WTC11 (cell line): ENCODE results near the gene MIDN.

Source experiments
- CBFB ChIP-seq: sonication (generic); formaldehyde crosslinking; IDR thresholded peaks from 2 replicates; pipeline ENCODE4 v1.8.1; 2022; ENCODE audit warnings: mild to moderate bottlenecking, low read depth, missing genetic modification reagents
- CREB1 ChIP-seq: sonication (generic); formaldehyde crosslinking; IDR thresholded peaks from 2 replicates; pipeline ENCODE4 v1.8.0; 2023; ENCODE audit warnings: mild to moderate bottlenecking, missing genetic modification reagents
- FOXP1 ChIP-seq: sonication (generic); formaldehyde crosslinking; IDR thresholded peaks from 2 replicates; pipeline ENCODE4 v1.8.0; 2022; ENCODE audit warnings: missing genetic modification reagents, mild to moderate bottlenecking, moderate library complexity, borderline replicate concordance
- NR1H2 ChIP-seq: sonication (generic); formaldehyde crosslinking; IDR thresholded peaks from 2 replicates; pipeline ENCODE4 v1.9.0; 2021; ENCODE audit warnings: mild to moderate bottlenecking, moderate library complexity, missing genetic modification reagents
- NR2C2 ChIP-seq: sonication (generic); formaldehyde crosslinking; IDR thresholded peaks from 2 replicates; pipeline ENCODE4 v1.8.0; 2022; ENCODE audit warnings: mild to moderate bottlenecking, missing genetic modification reagents
- RELA ChIP-seq: sonication (generic); formaldehyde crosslinking; IDR thresholded peaks from 2 replicates; pipeline ENCODE4 v1.8.1; 2022; ENCODE audit warnings: missing genetic modification reagents, mild to moderate bottlenecking, borderline replicate concordance
- ZNF263 ChIP-seq: sonication (generic); formaldehyde crosslinking; IDR thresholded peaks from 2 replicates; pipeline ENCODE4 v1.8.1; 2022; ENCODE audit warnings: low read depth, mild to moderate bottlenecking, moderate library complexity, missing genetic modification reagents
- TF ChIP-seq, protein P1 (sequence below): sonication (generic); formaldehyde crosslinking; IDR thresholded peaks from 2 replicates; pipeline ENCODE4 v1.8.0; 2022; ENCODE audit warnings: mild to moderate bottlenecking, missing genetic modification reagents
- TF ChIP-seq, protein P2 (sequence below): fragments of 200-600 bp; IDR thresholded peaks from 2 replicates; pipeline ENCODE4 v1.8.0; 2022; ENCODE audit warnings: antibody characterized with exemption
- TF ChIP-seq, protein P3 (sequence below): fragments of 250-450 bp; sonication (Bioruptor Pico); IDR thresholded peaks from 2 replicates; pipeline ENCODE4 v1.9.0; 2021; ENCODE audit warnings: moderate library complexity, mild to moderate bottlenecking, inconsistent platforms, borderline replicate concordance
- TF ChIP-seq, protein P4 (sequence below): sonication (generic); formaldehyde crosslinking; conservative IDR thresholded peaks from 2 replicates; pipeline ENCODE4 v1.8.1; 2023; ENCODE audit warnings: mild to moderate bottlenecking, low read depth, missing genetic modification reagents, moderate library complexity

DNA sequence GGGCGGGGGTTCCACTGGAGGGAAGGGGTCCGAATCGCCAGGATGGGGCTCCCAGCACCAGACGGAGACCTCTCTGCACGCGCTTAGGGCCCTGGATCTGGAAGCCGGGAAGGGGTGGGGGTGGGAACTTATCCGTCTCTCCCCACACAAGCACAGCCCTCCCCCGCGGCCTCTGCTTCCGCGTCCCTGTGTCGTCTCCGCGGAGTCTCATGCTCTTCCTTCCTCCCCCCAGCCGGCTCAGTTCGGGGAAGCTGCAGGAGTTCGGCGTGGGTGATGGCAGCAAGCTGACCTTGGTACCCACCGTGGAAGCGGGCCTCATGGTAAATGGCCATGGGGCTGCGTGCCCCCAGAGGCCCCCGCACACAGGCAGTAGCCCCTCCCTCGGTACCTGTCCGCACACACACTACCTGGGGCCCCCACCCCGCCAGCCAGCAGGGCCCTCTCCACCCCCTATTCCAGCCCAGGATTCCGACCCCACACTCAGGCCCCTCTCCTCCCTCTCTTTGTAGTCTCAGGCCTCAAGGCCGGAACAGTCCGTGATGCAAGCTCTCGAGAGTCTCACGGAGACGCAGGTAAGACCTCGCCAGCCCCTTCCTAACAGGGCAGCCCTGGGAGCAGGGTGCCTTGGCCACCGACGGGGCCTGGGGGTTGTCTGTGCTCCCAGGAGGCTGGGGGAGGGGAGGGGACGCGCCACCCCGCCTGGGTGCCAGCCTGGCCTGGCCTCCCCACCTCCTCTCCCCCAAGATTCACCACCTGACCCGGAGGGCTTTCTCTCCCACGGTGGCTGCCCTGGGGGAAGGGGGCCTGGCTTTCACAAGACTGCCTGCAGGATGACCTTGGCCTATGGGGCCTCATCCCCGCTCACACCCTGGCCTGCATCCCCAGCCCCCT lies 3.2 kb downstream of the MIDN start:
- TF ChIP-seq NR2C2 (CRISPR knock-in tag) (no peak), RELA (CRISPR knock-in tag) (no peak), CREB1 (CRISPR knock-in tag) (no peak), CBFB (CRISPR knock-in tag) (no peak), ZNF263 (CRISPR knock-in tag) (no peak), FOXP1 (CRISPR knock-in tag) (no peak), NR1H2 (CRISPR knock-in tag) (no peak)
- TF ChIP-seq, protein P1, sequence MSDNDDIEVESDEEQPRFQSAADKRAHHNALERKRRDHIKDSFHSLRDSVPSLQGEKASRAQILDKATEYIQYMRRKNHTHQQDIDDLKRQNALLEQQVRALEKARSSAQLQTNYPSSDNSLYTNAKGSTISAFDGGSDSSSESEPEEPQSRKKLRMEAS (CRISPR knock-in tag) = no peak
- TF ChIP-seq, protein P2, sequence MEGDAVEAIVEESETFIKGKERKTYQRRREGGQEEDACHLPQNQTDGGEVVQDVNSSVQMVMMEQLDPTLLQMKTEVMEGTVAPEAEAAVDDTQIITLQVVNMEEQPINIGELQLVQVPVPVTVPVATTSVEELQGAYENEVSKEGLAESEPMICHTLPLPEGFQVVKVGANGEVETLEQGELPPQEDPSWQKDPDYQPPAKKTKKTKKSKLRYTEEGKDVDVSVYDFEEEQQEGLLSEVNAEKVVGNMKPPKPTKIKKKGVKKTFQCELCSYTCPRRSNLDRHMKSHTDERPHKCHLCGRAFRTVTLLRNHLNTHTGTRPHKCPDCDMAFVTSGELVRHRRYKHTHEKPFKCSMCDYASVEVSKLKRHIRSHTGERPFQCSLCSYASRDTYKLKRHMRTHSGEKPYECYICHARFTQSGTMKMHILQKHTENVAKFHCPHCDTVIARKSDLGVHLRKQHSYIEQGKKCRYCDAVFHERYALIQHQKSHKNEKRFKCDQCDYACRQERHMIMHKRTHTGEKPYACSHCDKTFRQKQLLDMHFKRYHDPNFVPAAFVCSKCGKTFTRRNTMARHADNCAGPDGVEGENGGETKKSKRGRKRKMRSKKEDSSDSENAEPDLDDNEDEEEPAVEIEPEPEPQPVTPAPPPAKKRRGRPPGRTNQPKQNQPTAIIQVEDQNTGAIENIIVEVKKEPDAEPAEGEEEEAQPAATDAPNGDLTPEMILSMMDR = no peak
- TF ChIP-seq, protein P3, sequence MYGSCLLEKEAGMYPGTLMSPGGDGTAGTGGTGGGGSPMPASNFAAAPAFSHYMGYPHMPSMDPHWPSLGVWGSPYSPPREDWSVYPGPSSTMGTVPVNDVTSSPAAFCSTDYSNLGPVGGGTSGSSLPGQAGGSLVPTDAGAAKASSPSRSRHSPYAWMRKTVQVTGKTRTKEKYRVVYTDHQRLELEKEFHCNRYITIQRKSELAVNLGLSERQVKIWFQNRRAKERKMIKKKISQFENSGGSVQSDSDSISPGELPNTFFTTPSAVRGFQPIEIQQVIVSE (CRISPR knock-in tag) = no peak
- TF ChIP-seq, protein P4, sequence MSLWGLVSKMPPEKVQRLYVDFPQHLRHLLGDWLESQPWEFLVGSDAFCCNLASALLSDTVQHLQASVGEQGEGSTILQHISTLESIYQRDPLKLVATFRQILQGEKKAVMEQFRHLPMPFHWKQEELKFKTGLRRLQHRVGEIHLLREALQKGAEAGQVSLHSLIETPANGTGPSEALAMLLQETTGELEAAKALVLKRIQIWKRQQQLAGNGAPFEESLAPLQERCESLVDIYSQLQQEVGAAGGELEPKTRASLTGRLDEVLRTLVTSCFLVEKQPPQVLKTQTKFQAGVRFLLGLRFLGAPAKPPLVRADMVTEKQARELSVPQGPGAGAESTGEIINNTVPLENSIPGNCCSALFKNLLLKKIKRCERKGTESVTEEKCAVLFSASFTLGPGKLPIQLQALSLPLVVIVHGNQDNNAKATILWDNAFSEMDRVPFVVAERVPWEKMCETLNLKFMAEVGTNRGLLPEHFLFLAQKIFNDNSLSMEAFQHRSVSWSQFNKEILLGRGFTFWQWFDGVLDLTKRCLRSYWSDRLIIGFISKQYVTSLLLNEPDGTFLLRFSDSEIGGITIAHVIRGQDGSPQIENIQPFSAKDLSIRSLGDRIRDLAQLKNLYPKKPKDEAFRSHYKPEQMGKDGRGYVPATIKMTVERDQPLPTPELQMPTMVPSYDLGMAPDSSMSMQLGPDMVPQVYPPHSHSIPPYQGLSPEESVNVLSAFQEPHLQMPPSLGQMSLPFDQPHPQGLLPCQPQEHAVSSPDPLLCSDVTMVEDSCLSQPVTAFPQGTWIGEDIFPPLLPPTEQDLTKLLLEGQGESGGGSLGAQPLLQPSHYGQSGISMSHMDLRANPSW (CRISPR knock-in tag) = no peak
